Measurements from ENCODE around the gene NUP160.

- TF ChIP-seq MTA3 (IDR thresholded peaks at IDR 0.05; ENCODE audit: borderline replicate concordance, low read length) = no peak
- no peak for TF ChIP-seq RB1 (IDR thresholded peaks at IDR 0.05; ENCODE audit: borderline replicate concordance)
- no peak for TF ChIP-seq E4F1 (IDR thresholded peaks at IDR 0.05; ENCODE audit: borderline replicate concordance, partially characterized antibody)
- no peak for TF ChIP-seq SMC3 (IDR thresholded peaks at IDR 0.05; ENCODE audit: borderline replicate concordance, low read length)
- TF ChIP-seq CHD4 (IDR thresholded peaks at IDR 0.05) = no peak
- no peak for TF ChIP-seq CREB1 (IDR thresholded peaks at IDR 0.05; ENCODE audit: low read depth)
Measured at GRCh38 chr11:47756208-47756607, 91.9 kb downstream of the NUP160 start.

Data from GM12878 (cell line).